HEK293T (cell line): ENCODE results near the gene BGLAP.

ENCODE experiments used
- CTCF ChIA-PET: fragments of 350-600 bp; formaldehyde crosslinking; extraction: SDS; loops from one replicate; lab custom pipeline; 2021; ENCODE audit warnings: antibody characterized with exemption, inconsistent platforms; lab: Yijun Ruan, JAX
- POLR2A ChIA-PET: fragments of 350-600 bp; formaldehyde crosslinking; extraction: SDS; loops from one replicate; lab custom pipeline; 2020; ENCODE audit warnings: antibody characterized with exemption, inconsistent platforms; lab: Yijun Ruan, JAX
- DNase-seq: peaks from one replicate; pipeline ENCODE4 v3.0.0; 2012; ENCODE audit warnings: mixed read lengths; ENCODE audit errors: extremely low spot score
- ARNT ChIP-seq: fragments of 450-650 bp; IDR thresholded peaks from 2 replicates; pipeline ENCODE4 v1.6.1; 2017; ENCODE audit warnings: mild to moderate bottlenecking
- BHLHE40 ChIP-seq: fragments of 450-650 bp; IDR thresholded peaks from 2 replicates; pipeline ENCODE4 v1.6.1; 2016; ENCODE audit warnings: mild to moderate bottlenecking, moderate library complexity, borderline replicate concordance
- CTBP1 ChIP-seq: fragments of 450-650 bp; IDR thresholded peaks from 2 replicates; pipeline ENCODE4 v1.6.1; 2016; ENCODE audit warnings: borderline replicate concordance
- ELF4 ChIP-seq: fragments of 450-650 bp; IDR thresholded peaks from 2 replicates; pipeline ENCODE4 v1.6.1; 2017; ENCODE audit warnings: antibody characterized with exemption
- FOXA1 ChIP-seq: fragments of 450-650 bp; IDR thresholded peaks from 2 replicates; pipeline ENCODE4 v1.6.1; 2016; ENCODE audit warnings: mild to moderate bottlenecking
- FOXM1 ChIP-seq: fragments of 450-650 bp; IDR thresholded peaks from 2 replicates; pipeline ENCODE4 v1.6.1; 2017; ENCODE audit warnings: mild to moderate bottlenecking, borderline replicate concordance
- HDGF ChIP-seq: fragments of 450-650 bp; IDR thresholded peaks from 2 replicates; pipeline ENCODE4 v1.6.1; 2017; ENCODE audit warnings: antibody characterized with exemption, borderline replicate concordance
- L3MBTL2 ChIP-seq: fragments of 450-650 bp; conservative IDR thresholded peaks from 2 replicates; pipeline ENCODE4 v1.6.1; 2016; ENCODE audit warnings: mild to moderate bottlenecking
- LEF1 ChIP-seq: fragments of 450-650 bp; IDR thresholded peaks from 2 replicates; pipeline ENCODE4 v1.6.1; 2017; ENCODE audit warnings: mild to moderate bottlenecking, borderline replicate concordance
- NFRKB ChIP-seq: fragments of 450-650 bp; IDR thresholded peaks from 2 replicates; pipeline ENCODE4 v1.6.1; 2016; ENCODE audit warnings: mild to moderate bottlenecking, moderate library complexity
- SP1 ChIP-seq: fragments of 450-650 bp; IDR thresholded peaks from 2 replicates; pipeline ENCODE4 v1.6.1; 2017
- SUZ12 ChIP-seq: fragments of 450-650 bp; IDR thresholded peaks from 2 replicates; pipeline ENCODE4 v1.6.1; 2016; ENCODE audit warnings: mild to moderate bottlenecking
- TARDBP ChIP-seq: fragments of 450-650 bp; IDR thresholded peaks from 2 replicates; pipeline ENCODE4 v1.6.1; 2016
- ZNF384 ChIP-seq: fragments of 450-650 bp; IDR thresholded peaks from 2 replicates; pipeline ENCODE4 v1.6.1; 2016
- TF ChIP-seq, protein P1 (sequence below): fragments of 450-650 bp; IDR thresholded peaks from 2 replicates; pipeline ENCODE4 v1.6.1; 2016

Gene BGLAP

DNA sequence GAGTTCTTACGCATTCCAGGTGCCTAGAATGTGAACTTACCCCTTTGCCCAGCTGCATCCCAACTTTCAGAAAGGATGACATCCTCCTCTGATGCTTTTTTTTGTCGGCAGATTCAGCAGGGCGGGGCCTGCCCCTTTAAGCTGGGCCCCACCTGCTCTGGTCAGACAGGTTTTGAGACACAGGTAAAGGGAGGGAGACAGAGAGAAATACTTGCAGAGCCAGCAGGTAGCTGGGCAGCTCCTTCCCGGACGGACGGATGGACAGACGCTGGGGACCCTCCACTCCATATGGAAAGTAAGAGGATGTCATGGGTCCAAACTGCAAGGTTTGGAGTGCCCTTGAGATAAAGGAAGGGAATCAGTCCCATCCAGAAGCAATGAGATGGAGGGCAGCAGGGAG, 42.1 kb downstream of the BGLAP start, which contains the start of gene TMEM79:
Gene TMEM79 (plus strand): TSS at position 214 of the 400 bp plus-strand sequence. CDS start 902 bp downstream, outside the sequence.
- CTCF ChIA-PET: interaction anchor here (0.6 kb wide), 2 partner anchors 11 to 29 kb away, joined by 3 to 4 read pairs; no protein-coding TSS in a partner anchor
- no peak for DNase-seq
- POLR2A ChIA-PET: interaction anchor here (1.3 to 5.7 kb wide), 4 partner anchors 12 to 79 kb away, joined by 3 to 71 read pairs (median 25); partner anchors contain the start of genes GLMP, PMF1 and VHLL
- TF ChIP-seq, protein P1, sequence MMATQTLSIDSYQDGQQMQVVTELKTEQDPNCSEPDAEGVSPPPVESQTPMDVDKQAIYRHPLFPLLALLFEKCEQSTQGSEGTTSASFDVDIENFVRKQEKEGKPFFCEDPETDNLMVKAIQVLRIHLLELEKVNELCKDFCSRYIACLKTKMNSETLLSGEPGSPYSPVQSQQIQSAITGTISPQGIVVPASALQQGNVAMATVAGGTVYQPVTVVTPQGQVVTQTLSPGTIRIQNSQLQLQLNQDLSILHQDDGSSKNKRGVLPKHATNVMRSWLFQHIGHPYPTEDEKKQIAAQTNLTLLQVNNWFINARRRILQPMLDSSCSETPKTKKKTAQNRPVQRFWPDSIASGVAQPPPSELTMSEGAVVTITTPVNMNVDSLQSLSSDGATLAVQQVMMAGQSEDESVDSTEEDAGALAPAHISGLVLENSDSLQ: no peak
- TF ChIP-seq FOXM1: no peak
- TF ChIP-seq ELF4: no peak
- no peak for TF ChIP-seq SP1
- TF ChIP-seq CTBP1: no peak
- no peak for TF ChIP-seq BHLHE40

DNA sequence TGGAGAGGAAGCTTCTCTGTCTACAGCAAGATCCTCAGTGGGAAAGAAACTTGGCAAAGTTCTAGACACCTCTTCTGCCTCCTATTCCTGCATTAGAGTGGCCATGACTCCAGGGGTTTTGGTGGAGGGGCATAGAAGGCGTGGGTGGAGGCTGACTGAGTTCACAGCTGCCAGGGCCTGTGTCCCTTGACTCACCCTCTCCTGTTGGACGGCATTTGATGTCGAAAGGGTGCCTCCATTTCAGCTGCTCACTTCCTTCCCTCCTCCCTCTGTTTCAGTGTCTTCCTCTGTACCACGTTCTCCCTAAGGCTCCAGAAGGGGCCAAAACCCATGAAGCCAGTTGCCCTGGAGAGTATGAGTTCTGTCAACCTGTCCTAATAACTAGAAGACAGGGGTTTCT, 42.8 kb downstream of the BGLAP start:
- ChIA-PET POLR2A (interaction anchor here (3.7 to 5.7 kb wide), 2 partner anchors 13 kb away, joined by 34 to 71 read pairs; partner anchors contain the start of genes GLMP and VHLL), CTCF (no interaction called here)
- no peak for TF ChIP-seq ZNF384
- no peak for TF ChIP-seq SUZ12
- no peak for TF ChIP-seq SP1
- TF ChIP-seq, protein P1: no peak
- TF ChIP-seq LEF1: no peak
- TF ChIP-seq HDGF: no peak
- no peak for TF ChIP-seq FOXA1
- TF ChIP-seq BHLHE40: no peak
- TF ChIP-seq L3MBTL2: no peak
- TF ChIP-seq TARDBP: no peak
- TF ChIP-seq ELF4: no peak
- no peak for TF ChIP-seq FOXM1
- TF ChIP-seq ARNT: no peak
- DNase-seq: no peak

DNA sequence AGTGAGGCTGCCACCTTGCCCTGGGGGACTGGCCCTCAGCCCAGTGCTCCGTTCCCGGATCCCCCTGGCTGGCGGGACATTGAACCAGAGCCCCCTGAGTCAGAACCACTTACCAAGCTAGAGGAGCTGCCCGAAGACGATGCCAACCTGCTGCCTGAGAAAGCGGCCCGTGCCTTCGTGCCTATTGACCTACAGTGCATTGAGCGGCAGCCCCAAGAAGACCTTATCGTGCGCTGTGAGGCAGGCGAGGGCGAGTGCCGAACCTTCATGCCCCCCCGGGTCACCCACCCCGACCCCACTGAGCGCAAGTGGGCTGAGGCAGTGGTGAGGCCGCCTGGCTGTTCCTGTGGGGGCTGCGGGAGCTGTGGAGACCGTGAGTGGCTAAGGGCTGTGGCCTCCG, 43.5 kb downstream of the BGLAP start:
- CTCF ChIA-PET: no interaction called here
- DNase-seq: no peak
- TF ChIP-seq FOXA1 (no peak), ZNF384 (no peak), ARNT (no peak), FOXM1 (no peak)
- POLR2A ChIA-PET: interaction anchor here (0.6 to 5.7 kb wide), 2 partner anchors 12 to 34 kb away, joined by 3 to 71 read pairs; partner anchors contain the start of genes GLMP and VHLL

DNA sequence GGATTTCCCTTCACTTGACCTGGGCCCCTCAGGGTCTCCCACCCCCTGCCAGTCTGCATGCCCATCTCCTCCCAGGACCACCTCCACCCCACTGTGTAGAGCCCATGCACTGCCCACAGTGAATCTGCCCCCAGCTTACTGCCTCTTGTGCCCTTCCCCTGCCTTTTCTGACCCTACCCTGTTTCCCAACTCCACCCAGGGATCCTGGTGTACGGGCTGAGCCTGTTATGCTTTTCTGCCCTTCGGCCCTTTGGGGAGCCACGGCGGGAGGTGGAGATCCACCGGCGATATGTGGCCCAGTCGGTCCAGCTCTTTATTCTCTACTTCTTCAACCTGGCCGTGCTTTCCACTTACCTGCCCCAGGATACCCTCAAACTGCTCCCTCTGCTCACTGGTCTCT, 44.1 kb downstream of the BGLAP start:
- TF ChIP-seq L3MBTL2 (no peak), HDGF (no peak), ELF4 (no peak), BHLHE40 (no peak), SP1 (no peak), ZNF384 (no peak), FOXA1 (no peak), NFRKB (no peak)
- TF ChIP-seq, protein P1: no peak
- CTCF ChIA-PET: no interaction called here
- DNase-seq: no peak
- POLR2A ChIA-PET: interaction anchor here (5.7 kb wide), 1 partner anchor 11 kb away, joined by 71 read pairs; the partner anchor contains the start of genes GLMP and VHLL

DNA sequence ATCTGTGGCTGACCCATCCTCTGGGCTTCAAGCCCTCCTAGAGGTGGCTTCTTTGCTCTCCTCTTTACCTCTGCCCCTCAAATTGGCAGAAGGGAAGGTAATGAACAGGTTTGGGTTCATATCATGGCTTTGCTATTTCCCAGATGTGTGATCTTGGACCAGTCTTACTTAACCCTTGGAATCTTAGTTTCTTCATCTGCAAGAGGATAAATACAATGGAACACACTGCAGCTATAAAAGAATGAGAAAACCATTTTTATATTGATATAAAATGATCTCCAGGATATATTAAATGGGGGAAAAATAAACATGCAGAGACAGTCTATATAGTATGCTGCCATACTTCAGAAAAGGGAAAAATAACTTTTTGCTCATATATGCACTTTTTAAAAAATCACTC, 47.9 kb downstream of the BGLAP start:
- POLR2A ChIA-PET: no interaction called here
- no peak for TF ChIP-seq ARNT
- no peak for TF ChIP-seq ELF4
- CTCF ChIA-PET: no interaction called here
- DNase-seq: no peak

DNA sequence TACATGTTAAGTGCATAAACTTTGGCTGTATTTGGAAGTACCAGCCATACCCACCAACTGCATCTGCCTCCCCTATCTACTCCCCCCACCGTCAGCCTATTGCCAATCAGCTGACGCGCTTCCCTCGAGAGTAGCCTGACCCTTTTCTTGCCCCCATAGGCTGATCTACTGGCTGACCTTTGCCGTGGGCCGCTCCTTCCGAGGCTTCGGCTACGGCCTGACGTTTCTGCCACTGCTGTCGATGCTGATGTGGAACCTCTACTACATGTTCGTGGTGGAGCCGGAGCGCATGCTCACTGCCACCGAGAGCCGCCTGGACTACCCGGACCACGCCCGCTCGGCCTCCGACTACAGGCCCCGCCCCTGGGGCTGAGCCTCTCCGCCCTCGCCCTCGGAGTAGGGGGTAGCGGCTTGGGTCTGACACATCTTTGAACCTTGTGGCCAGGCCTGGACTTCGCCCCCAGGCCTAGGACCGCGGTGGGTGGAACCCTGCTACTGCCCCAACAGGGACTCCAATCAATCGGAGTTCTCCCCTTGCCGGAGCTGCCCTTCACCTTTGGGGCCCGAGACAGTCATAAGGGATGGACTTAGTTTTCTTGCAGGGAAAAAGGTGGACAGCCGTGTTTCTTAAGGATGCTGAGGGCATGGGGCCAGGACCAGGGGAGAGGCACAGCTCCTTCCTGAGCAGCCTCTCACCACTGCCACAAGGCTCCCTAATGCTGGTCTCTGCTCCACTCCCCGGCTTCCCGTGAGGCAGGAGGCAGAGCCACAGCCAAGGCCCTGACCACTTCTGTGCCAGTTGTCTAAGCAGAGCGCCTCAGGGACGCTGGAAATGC, 49.5 kb downstream of the BGLAP start:
- TF ChIP-seq HDGF: no peak
- 0 out of 2 replicates have a peak, but pooled peaks have one; percentile 20 for TF ChIP-seq L3MBTL2
- DNase-seq: peak; percentile 81
- POLR2A ChIA-PET: interaction anchor here (1.0 to 2.2 kb wide), 2 partner anchors 9 to 11 kb away, joined by 3 to 16 read pairs; partner anchors contain the start of gene SMG5
- CTCF ChIA-PET: no interaction called here
